Endothelial cell of umbilical vein (primary cell): ENCODE results near the gene TSR3. TPM values are rescaled to one million over a fixed set of nuclear protein-coding genes. Genes with fewer than 3 reads are reported as not detected.
A peak's percentile ranks its signal among the peaks of the same experiment; 100 is the strongest.
"Not testable (repeated sequence)": the region's sequence is repeated elsewhere in the genome, so short reads cannot be mapped to it uniquely, and the experiment has no call there.

Experiments
- BruUV-seq: library from RNA; stranded (reverse); fragments of 400-500 nt; replicated peaks from 2 replicates; lab custom pipeline; 2021; lab: Mats Ljungman, UMichigan
- CTCF ChIA-PET: fragments of 300-600, 350-600 bp; sonication (Branson Sonifier 250); formaldehyde crosslinking; loops from one replicate; lab custom pipeline; 2021; ENCODE audit warnings: antibody characterized with exemption, inconsistent platforms; lab: Charles Lee
- POLR2A ChIA-PET: fragments of 300-600, 350-600 bp; sonication (Branson Sonifier 250); formaldehyde crosslinking; loops from one replicate; lab custom pipeline; 2021; ENCODE audit warnings: antibody characterized with exemption, inconsistent platforms; lab: Charles Lee
- DNase-seq: peaks from one replicate; pipeline ENCODE4 v3.0.0-alpha.2; 2011; ENCODE audit warnings: low read depth, low spot score
- FAIRE-seq: peaks from 2 replicates; lab custom pipeline; 2011; peaks lifted over from hg19 to GRCh38; lab: Jason Lieb, UNC
- H2AFZ ChIP-seq: 2 replicates; pipeline ENCODE4 v1.6.0; 2012; ENCODE audit warnings: low read depth, low read length, control low read depth, inconsistent platforms
- H3K27ac ChIP-seq: 2 replicates; pipeline ENCODE4 v1.5.1; 2011; ENCODE audit warnings: low read depth, mild to moderate bottlenecking, control low read depth, low read length, moderate library complexity; ENCODE audit not compliant: insufficient read depth
- H3K27me3 ChIP-seq, 2 experiments: 2 replicates each; pipeline versions ENCODE4 v1.6.0 to v1.6.1; 2011; ENCODE audit warnings: low read length in 2 of 2, mixed read lengths in 1 of 2; ENCODE audit not compliant: control insufficient read depth in 2 of 2, insufficient read depth in 2 of 2
- H3K36me3 ChIP-seq, 2 experiments: 2 replicates in 1 of 2; 3 replicates in 1 of 2; pipeline ENCODE4 v1.5.1; 2011; ENCODE audit warnings: low read length in 2 of 2, mild to moderate bottlenecking in 1 of 2, moderate library complexity in 1 of 2; ENCODE audit not compliant: control insufficient read depth in 2 of 2, insufficient read depth in 2 of 2; ENCODE audit errors: extremely low read depth in 1 of 2
- H3K4me1 ChIP-seq: 3 replicates; pipeline ENCODE4 v1.5.1; 2011; ENCODE audit warnings: mild to moderate bottlenecking, low read length; ENCODE audit not compliant: control insufficient read depth, insufficient read depth; ENCODE audit errors: extremely low read depth
- H3K4me2 ChIP-seq: 2 replicates; pipeline ENCODE4 v1.6.1; 2011; ENCODE audit warnings: low read length, control low read depth, mixed read lengths; ENCODE audit not compliant: insufficient read depth
- H3K4me3 ChIP-seq, 3 experiments: fragments of 200-600 bp in 1 of 3; sonication (generic), shearing (Covaris generic) in 1 of 3; replicated peaks in 1 of 3; 2 replicates each; pipeline ENCODE4 v1.5.1; 2011 to 2016; ENCODE audit warnings: control low read depth in 3 of 3, low read length in 3 of 3, mild to moderate bottlenecking in 2 of 3, inconsistent platforms in 1 of 3, low read depth in 1 of 3, moderate library complexity in 1 of 3; ENCODE audit not compliant: insufficient read depth in 1 of 3
- H3K79me2 ChIP-seq: 2 replicates; pipeline ENCODE4 v1.6.0; 2012; ENCODE audit warnings: low read length, inconsistent platforms; ENCODE audit not compliant: control insufficient read depth, insufficient read depth
- H3K9ac ChIP-seq: replicated peaks from 2 replicates; pipeline ENCODE3; 2011; ENCODE audit warnings: low read length, control low read depth; ENCODE audit not compliant: insufficient read depth; ENCODE audit errors: extremely low read depth
- H3K9me1 ChIP-seq: replicated peaks from 3 replicates; pipeline ENCODE4 v1.6.0; 2011; ENCODE audit warnings: mild to moderate bottlenecking, low read length; ENCODE audit not compliant: control insufficient read depth, insufficient read depth; ENCODE audit errors: extremely low read depth
- H3K9me3 ChIP-seq: replicated peaks from 2 replicates; pipeline ENCODE4 v1.5.1; 2012; ENCODE audit warnings: low read length, inconsistent platforms; ENCODE audit not compliant: control insufficient read depth, insufficient read depth
- H4K20me1 ChIP-seq: replicated peaks from 2 replicates; pipeline ENCODE3; 2011; ENCODE audit warnings: mild to moderate bottlenecking, low read length; ENCODE audit not compliant: control insufficient read depth, insufficient read depth; ENCODE audit errors: extremely low read depth
- CTCF ChIP-seq, 2 donors: IDR thresholded peaks; 1 replicate in 1 of 2; 2 replicates in 1 of 2; pipeline ENCODE4 v1.5.1; 2011; ENCODE audit warnings: low read length in 2 of 2, mild to moderate bottlenecking in 2 of 2, moderate library complexity in 2 of 2, control low read depth in 1 of 2, inconsistent platforms in 1 of 2, low read depth in 1 of 2; ENCODE audit not compliant: insufficient read depth in 1 of 2; ENCODE audit errors: extremely low read depth in 1 of 2
- POLR2AphosphoS5 ChIP-seq: IDR thresholded peaks from 2 replicates; pipeline ENCODE4 v1.6.1; 2012; ENCODE audit warnings: low read depth, mild to moderate bottlenecking, control low read depth, low read length, moderate library complexity; ENCODE audit not compliant: insufficient read depth
- dilution Hi-C: fragments of 300-500 bp; cut with MboI; formaldehyde crosslinking; loops from one replicate; pipeline ENCODE4 v1.15.0; 2019; ENCODE audit warnings: low sequenced_read_pairs; ENCODE audit not compliant: extremely low pct_ligation_motif_present
- intact Hi-C: fragments of 100-400 bp; cut with micrococcal nuclease; formaldehyde crosslinking; loops from one replicate; pipeline ENCODE4 v1.10.0; 2022
- polyA plus RNA-seq, 4 experiments: library from polyadenylated mRNA; depleted of rRNA in 3 of 4; stranded (reverse) in 3 of 4; unstranded in 1 of 4; fragments of >200 nt; gene quantifications; 2 replicates each; pipeline versions ENCODE4 v1.2.1 to v1.2.3, GENCODE V29; 2011 to 2012; ENCODE audit warnings: missing spikeins in 1 of 4
- total RNA-seq: library from RNA; stranded (reverse); gene quantifications from 2 replicates; pipeline ENCODE4 v1.2.3, GENCODE V29; 2021

Gene TSR3
- total and polyA plus RNA-seq, 2 donors (not counting 3 experiments of a cell fraction or from before 2014, with no cell fraction given) = 65.4 to 82.7 TPM

- no peak overlapping the region for H3K9ac ChIP-seq
- BruUV-seq = no TSS peak
- H3K27ac ChIP-seq = no peak overlapping the region
- H3K9me1 ChIP-seq = no peaks in the 10 kb centered on the region
- dilution Hi-C loops = no loop called here
- H3K36me3 ChIP-seq = no peaks in the 10 kb centered on the region
- FAIRE-seq (no peak), DNase-seq (no peak)
- H3K9me3 ChIP-seq = no peaks in the 10 kb centered on the region
- no peak overlapping the region for H3K4me2 ChIP-seq
- TF ChIP-seq CTCF (IDR thresholded peaks at IDR 0.05; ENCODE audit: extremely low read depth in 1 of 2, insufficient read depth in 1 of 2, low read depth in 1 of 2, low read length in 2 of 2) = peak; percentile 53 to 54
- TF ChIP-seq POLR2AphosphoS5 = no peak
- H3K4me1 ChIP-seq = peaks cover 12% of the 10 kb centered on the region
- no peaks in the 10 kb centered on the region for H4K20me1 ChIP-seq
- intact Hi-C loops = no loop called here
- ChIA-PET CTCF (interaction anchor here (0.5 to 1.6 kb wide), 3 partner anchors 12 to 61 kb away, joined by 3 to 5 read pairs (median 3); no protein-coding TSS in a partner anchor), POLR2A (interaction anchor here (0.7 kb wide), 1 partner anchor 32 kb away, joined by 3 read pairs; no protein-coding TSS in a partner anchor)
- no peaks in the 10 kb centered on the region for H3K79me2 ChIP-seq
- H3K27me3 ChIP-seq = peaks cover 34 to 44% of the 10 kb centered on the region in 2 experiments
- no peak overlapping the region for H2AFZ ChIP-seq
- no peak overlapping the region for H3K4me3 ChIP-seq
Measured at GRCh38 chr16:1330260-1330914, 21.3 kb downstream of the TSR3 start.

- DNase-seq, H3K27ac ChIP-seq, H4K20me1 ChIP-seq, H3K4me2 ChIP-seq, H3K9me3 ChIP-seq, H3K36me3 ChIP-seq, H3K79me2 ChIP-seq, H2AFZ ChIP-seq, H3K9ac ChIP-seq, H3K4me3 ChIP-seq, H3K9me1 ChIP-seq, dilution Hi-C loops, intact Hi-C loops, BruUV-seq, FAIRE-seq: not testable (repeated sequence)
- ChIA-PET CTCF (interaction anchor here (1.6 kb wide), 1 partner anchor 12 kb away, joined by 5 read pairs; no protein-coding TSS in a partner anchor), POLR2A (interaction anchor here (0.5 kb wide), 1 partner anchor 188 kb away, joined by 6 read pairs; no protein-coding TSS in a partner anchor)
- peaks cover 12% of the 10 kb centered on the region for H3K4me1 ChIP-seq
- peaks cover 21 to 30% of the 10 kb centered on the region in 2 experiments for H3K27me3 ChIP-seq
Measured at GRCh38 chr16:1328961-1329360, 22.7 kb downstream of the TSR3 start.

DNA sequence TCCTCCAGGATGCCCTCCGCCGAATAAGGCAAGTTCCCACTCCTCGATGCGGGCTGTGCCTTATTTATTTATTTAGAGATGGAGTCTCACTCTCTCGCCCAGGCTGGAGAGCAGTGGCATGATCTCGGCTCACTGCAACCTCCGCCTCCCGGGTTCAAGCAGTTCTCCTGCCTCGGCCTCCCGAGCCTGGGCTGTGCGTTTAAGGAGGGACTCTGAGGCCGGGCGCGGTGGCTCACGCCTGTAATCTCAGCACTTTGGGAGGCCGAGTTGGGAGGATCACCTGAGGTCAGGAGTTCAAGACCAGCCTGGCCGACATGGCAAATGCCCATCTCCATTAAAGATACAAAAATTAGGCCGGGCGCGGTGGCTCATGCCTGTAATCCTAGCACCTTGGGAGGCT lies 23.5 kb downstream of the TSR3 start:
- H4K20me1 ChIP-seq, H3K79me2 ChIP-seq, DNase-seq, H3K27ac ChIP-seq, H3K4me3 ChIP-seq, H3K9ac ChIP-seq, CTCF ChIA-PET, BruUV-seq, H3K9me1 ChIP-seq, dilution Hi-C loops, H3K4me2 ChIP-seq, H3K9me3 ChIP-seq, FAIRE-seq, POLR2A ChIA-PET, intact Hi-C loops, H2AFZ ChIP-seq: not testable (repeated sequence)
- Histone ChIP-seq H3K4me1 (peaks cover 12% of the 10 kb centered on the region), H3K27me3 (peaks cover 21 to 24% of the 10 kb centered on the region in 2 experiments), H3K36me3 (peaks cover 3 to 13% of the 10 kb centered on the region in 2 experiments)
